Activated CD4-positive, alpha-beta T cell treated with anti-CD3 and anti-CD28 coated beads for 4 hours (primary cell): ENCODE measurements around the gene TTC29.
"Not testable (repeated sequence)": the region's sequence is repeated elsewhere in the genome, so short reads cannot be mapped to it uniquely, and the experiment has no call there.

Experiments used
- DNase-seq, 2 donors: peaks; one replicate each; pipeline ENCODE4 v3.0.0-alpha.2; 2020

Gene TTC29

DNA sequence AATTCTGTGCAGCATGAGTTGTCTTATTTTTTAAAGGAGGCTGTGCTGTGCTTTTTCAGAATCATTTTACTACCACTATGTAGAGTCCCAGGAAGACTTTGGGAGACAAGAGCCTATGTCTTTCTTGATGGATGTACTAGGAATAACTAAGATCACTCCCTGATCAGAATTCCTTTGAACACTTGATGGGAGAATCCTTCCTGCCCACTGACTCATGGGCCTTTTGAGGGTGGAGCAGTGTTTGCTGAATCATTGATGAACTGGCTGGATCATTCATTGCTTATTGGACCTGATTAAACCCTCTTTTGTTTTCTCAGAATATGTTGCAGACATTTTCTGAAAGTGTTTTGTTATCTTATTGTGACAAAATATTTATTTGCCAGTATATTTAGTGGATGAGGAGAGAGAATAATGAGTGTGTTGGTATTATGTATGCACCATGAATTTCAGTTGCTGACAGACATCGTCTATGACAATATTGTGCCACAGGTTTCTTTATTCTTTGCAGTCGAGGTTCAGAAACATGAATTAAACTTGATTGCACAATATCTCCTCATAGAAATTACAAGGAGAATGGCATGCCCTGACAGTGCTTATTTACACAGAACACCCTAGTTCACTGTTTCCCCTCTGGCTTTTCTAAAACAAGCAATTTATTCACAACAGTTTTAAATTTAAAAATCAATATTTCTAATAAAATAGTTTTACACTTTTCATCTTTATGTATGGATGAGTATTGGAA is 270.7 kb downstream of the TTC29 start:
- DNase-seq: no peak

DNA sequence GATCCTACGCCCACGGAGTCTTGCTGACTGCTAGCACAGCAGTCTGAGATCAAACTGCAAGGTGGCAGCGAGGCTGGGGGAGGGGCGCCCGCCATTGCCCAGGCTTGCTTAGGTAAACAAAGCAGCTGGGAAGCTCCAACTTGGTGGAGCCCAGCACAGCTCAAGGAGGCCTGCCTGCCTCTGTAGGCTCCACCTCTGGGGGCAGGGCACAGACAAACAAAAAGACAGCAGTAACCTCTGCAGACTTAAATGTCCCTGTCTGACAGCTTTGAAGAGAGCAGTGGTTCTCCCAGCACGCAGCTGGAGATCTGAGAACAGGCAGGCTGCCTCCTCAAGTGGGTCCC is 281.7 kb downstream of the TTC29 start:
- not testable (repeated sequence) for DNase-seq

DNA sequence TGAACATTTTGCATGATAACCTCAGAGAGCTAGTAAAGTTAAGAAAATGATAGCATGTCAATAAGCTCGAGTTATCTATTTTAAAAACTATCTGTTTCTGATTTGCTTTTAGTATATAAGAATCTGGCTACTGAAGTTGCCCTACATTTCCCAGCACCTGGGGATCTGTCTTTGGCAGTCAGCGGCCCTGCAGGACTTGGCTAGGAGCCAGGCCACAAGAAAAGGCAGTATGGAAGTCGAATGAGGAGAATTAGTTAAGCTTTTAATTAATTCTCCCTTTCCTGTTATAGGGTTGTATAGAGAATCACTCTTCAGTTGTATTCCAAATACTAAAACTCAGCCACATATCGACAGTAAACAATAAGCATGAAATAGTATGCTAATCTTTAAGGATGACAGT is 284.3 kb downstream of the TTC29 start:
- no peak for DNase-seq
